GM18909 (cell line): ENCODE results near the gene ERBB4.

Source experiments
- ATAC-seq: cut with Tn5 transposase; IDR thresholded peaks from one replicate; pipeline ENCODE4 v1.9.1; 2021; ENCODE audit warnings: mild to moderate bottlenecking; ENCODE audit not compliant: unreplicated experiment, poor library complexity

ERBB4 gene

GRCh38 chr2:211981451-211981850 lies 557.2 kb downstream of the ERBB4 start:
- no peak for ATAC-seq

- ATAC-seq, result no peak
Measured at GRCh38 chr2:211976076-211976475, 562.5 kb downstream of the ERBB4 start.

- ATAC-seq, result no peak
Measured at GRCh38 chr2:211967234-211967633, 571.4 kb downstream of the ERBB4 start.

- ATAC-seq, result no peak
Measured at GRCh38 chr2:211963969-211964368, 574.6 kb downstream of the ERBB4 start.

GRCh38 chr2:211957799-211958198 lies 580.8 kb downstream of the ERBB4 start:
- ATAC-seq, result peak; percentile 90

- no peak for ATAC-seq
Measured at GRCh38 chr2:211955648-211956047, 583.0 kb downstream of the ERBB4 start.

- ATAC-seq, result no peak
Measured at GRCh38 chr2:211948932-211949331, 589.7 kb downstream of the ERBB4 start.

- no peak for ATAC-seq
Measured at GRCh38 chr2:211946960-211947359, 591.6 kb downstream of the ERBB4 start.

- ATAC-seq, result peak; percentile 69
Measured at GRCh38 chr2:211944572-211944971, 594.0 kb downstream of the ERBB4 start.

GRCh38 chr2:211942153-211942552 lies 596.4 kb downstream of the ERBB4 start:
- ATAC-seq, result no peak

- ATAC-seq, result no peak
Measured at GRCh38 chr2:211941216-211941747, 597.3 kb downstream of the ERBB4 start.

- no peak for ATAC-seq
Measured at GRCh38 chr2:211939177-211939576, 599.4 kb downstream of the ERBB4 start.

GRCh38 chr2:211934811-211935210 lies 603.8 kb downstream of the ERBB4 start:
- no peak for ATAC-seq

GRCh38 chr2:211931314-211931713 lies 607.3 kb downstream of the ERBB4 start:
- ATAC-seq, result no peak

- ATAC-seq, result peak; percentile 88
Measured at GRCh38 chr2:211930331-211930730, 608.3 kb downstream of the ERBB4 start.

GRCh38 chr2:211928201-211928600 lies 610.4 kb downstream of the ERBB4 start:
- no peak for ATAC-seq

- ATAC-seq, result no peak
Measured at GRCh38 chr2:211923019-211923418, 615.6 kb downstream of the ERBB4 start.

GRCh38 chr2:211903961-211904360 lies 634.6 kb downstream of the ERBB4 start:
- ATAC-seq, result no peak

GRCh38 chr2:211901226-211901846 lies 637.3 kb downstream of the ERBB4 start:
- no peak for ATAC-seq

- no peak for ATAC-seq
Measured at GRCh38 chr2:211900518-211900917, 638.1 kb downstream of the ERBB4 start.

- ATAC-seq, result no peak
Measured at GRCh38 chr2:211900000-211900399, 638.6 kb downstream of the ERBB4 start.

GRCh38 chr2:211898702-211899101 lies 639.9 kb downstream of the ERBB4 start:
- no peak for ATAC-seq
